ENCODE measurements around the gene ZNF414. TPM values are rescaled to one million over a fixed set of nuclear protein-coding genes. Genes with fewer than 3 reads are reported as not detected.

ZNF414 gene
- total and polyA plus RNA-seq, 7 donors, result 3.6 to 31.0 (median 17.1) TPM

- H3K36me3 ChIP-seq, result peaks cover 0 to 12% (median 0%) of the 10 kb centered on the region in 4 donors
- no peak for DNase-seq
- peak overlapping the region in 3 of 4 donors; percentile 8 to 43 (median 8) for H3K27ac ChIP-seq
- TF ChIP-seq POLR2AphosphoS5 (IDR thresholded peaks at IDR 0.05) (peak in 1 of 4 donors; percentile 7), EP300 (IDR thresholded peaks at IDR 0.05) (no peak)
- peaks cover 0 to 22% (median 13%) of the 10 kb centered on the region in 4 donors for H3K4me1 ChIP-seq
- H3K4me3 ChIP-seq, result peak overlapping the region; percentile 23 to 59 (median 54)
- 14 to 34% methylated on average over 18 of the region's 18 CpGs for WGBS, 2 donors
- intact Hi-C loops (cut with DNase I), result loop anchor here (1.0 to 5.0 kb wide), 3 partner anchors 94 to 152 kb away; partner anchors contain the start of gene MARCHF2
- no peaks in the 10 kb centered on the region for H3K9me3 ChIP-seq
- no peaks in the 10 kb centered on the region for H3K27me3 ChIP-seq
Measured at GRCh38 chr19:8506402-8506957, 7.5 kb downstream of the ZNF414 start.

GRCh38 chr19:8505680-8506401, 8.1 kb downstream of the ZNF414 start:
- H3K4me3 ChIP-seq, result peak overlapping the region; percentile 23 to 59 (median 54)
- peak; percentile 85 for DNase-seq
- no peaks in the 10 kb centered on the region for H3K9me3 ChIP-seq
- intact Hi-C loops (cut with DNase I), result loop anchor here (1.0 to 5.0 kb wide), 3 partner anchors 93 to 152 kb away; partner anchors contain the start of gene MARCHF2
- WGBS, 2 donors, result 1% methylated on average over 56 of the region's 56 CpGs
- H3K27ac ChIP-seq, result peak overlapping the region in 3 of 4 donors; percentile 8 to 43 (median 8)
- no peaks in the 10 kb centered on the region for H3K27me3 ChIP-seq
- TF ChIP-seq POLR2AphosphoS5 (IDR thresholded peaks at IDR 0.05) (peak in 1 of 4 donors; percentile 43), POLR2A (IDR thresholded peaks at IDR 0.05) (no peak), CTCF (IDR thresholded peaks at IDR 0.05) (peak; percentile 82 to 86 (median 86)), EP300 (IDR thresholded peaks at IDR 0.05) (no peak)
- peaks cover 0 to 20% (median 11%) of the 10 kb centered on the region in 4 donors for H3K4me1 ChIP-seq
- H3K36me3 ChIP-seq, result peaks cover 0 to 5% (median 0%) of the 10 kb centered on the region in 4 donors

- Histone ChIP-seq H3K9me3 (no peaks in the 10 kb centered on the region), H3K4me1 (peaks cover 0 to 20% (median 11%) of the 10 kb centered on the region in 4 donors), H3K36me3 (no peaks in the 10 kb centered on the region), H3K27ac (no peak overlapping the region), H3K27me3 (no peaks in the 10 kb centered on the region), H3K4me3 (no peak overlapping the region)
- no peak for DNase-seq
- intact Hi-C loops (cut with DNase I), result loop anchor here (5.0 kb wide), 1 partner anchor 108 kb away; no protein-coding TSS in a partner anchor
- WGBS, 2 donors, result 76 to 85% methylated on average over 6 of the region's 6 CpGs
- no peak for TF ChIP-seq EP300 (IDR thresholded peaks at IDR 0.05)
- no peak for TF ChIP-seq POLR2A (IDR thresholded peaks at IDR 0.05)
- TF ChIP-seq CTCF (IDR thresholded peaks at IDR 0.05), result no peak
- no peak for TF ChIP-seq POLR2AphosphoS5 (IDR thresholded peaks at IDR 0.05)
Measured at GRCh38 chr19:8504919-8505318, 9.0 kb downstream of the ZNF414 start.

GRCh38 chr19:8504171-8504570, 9.8 kb downstream of the ZNF414 start:
- WGBS, 2 donors, result 75 to 83% methylated on average over 7 of the region's 7 CpGs
- Histone ChIP-seq H3K36me3 (no peaks in the 10 kb centered on the region), H3K27me3 (no peaks in the 10 kb centered on the region), H3K9me3 (no peaks in the 10 kb centered on the region), H3K4me3 (no peak overlapping the region), H3K4me1 (peaks cover 0 to 20% (median 11%) of the 10 kb centered on the region in 4 donors), H3K27ac (no peak overlapping the region)
- intact Hi-C loops (cut with DNase I), result no loop called here
- no peak for DNase-seq
- no peak for TF ChIP-seq EP300 (IDR thresholded peaks at IDR 0.05)
- TF ChIP-seq POLR2AphosphoS5 (IDR thresholded peaks at IDR 0.05), result no peak
- no peak for TF ChIP-seq POLR2A (IDR thresholded peaks at IDR 0.05)
- no peak for TF ChIP-seq CTCF (IDR thresholded peaks at IDR 0.05)

GRCh38 chr19:8503510-8503909, 10.5 kb downstream of the ZNF414 start:
- intact Hi-C loops (cut with DNase I), result no loop called here
- H3K36me3 ChIP-seq, result no peaks in the 10 kb centered on the region
- H3K27me3 ChIP-seq, result no peaks in the 10 kb centered on the region
- no peak overlapping the region for H3K27ac ChIP-seq
- no peaks in the 10 kb centered on the region for H3K9me3 ChIP-seq
- no peak overlapping the region for H3K4me3 ChIP-seq
- no peak for DNase-seq
- TF ChIP-seq POLR2AphosphoS5 (IDR thresholded peaks at IDR 0.05) (no peak), CTCF (IDR thresholded peaks at IDR 0.05) (no peak), EP300 (IDR thresholded peaks at IDR 0.05) (no peak), POLR2A (IDR thresholded peaks at IDR 0.05) (no peak)
- H3K4me1 ChIP-seq, result peaks cover 0 to 20% (median 11%) of the 10 kb centered on the region in 4 donors
- 91 to 92% methylated on average over 7 of the region's 7 CpGs for WGBS, 2 donors
